HAP-1 (cell line): ENCODE data around the gene PLB1.

Experiments
- DNase-seq, 2 experiments: peaks; one replicate each; pipeline ENCODE4 v3.0.0-alpha.2; 2016 to 2020; ENCODE audit warnings: low spot score in 2 of 2
- H3K27me3 ChIP-seq: fragments of 250-450 bp; sonication (Bioruptor Pico); 2 replicates; pipeline ENCODE4 v1.5.1; 2020; ENCODE audit warnings: low read depth, mild to moderate bottlenecking, moderate library complexity
- H3K36me3 ChIP-seq: fragments of 250-450 bp; sonication (Bioruptor Pico); replicated peaks from 2 replicates; pipeline ENCODE4 v1.5.1; 2020; ENCODE audit warnings: mild to moderate bottlenecking
- H3K4me1 ChIP-seq: fragments of 250-450 bp; sonication (Bioruptor Pico); 2 replicates; pipeline ENCODE4 v1.5.1; 2020; ENCODE audit warnings: mild to moderate bottlenecking
- H3K4me3 ChIP-seq: fragments of 250-450 bp; sonication (Bioruptor Pico); 2 replicates; pipeline ENCODE4 v1.5.1; 2020; ENCODE audit warnings: mild to moderate bottlenecking, moderate library complexity
- H3K9me3 ChIP-seq: fragments of 250-450 bp; sonication (Bioruptor Pico); 2 replicates; pipeline ENCODE4 v1.5.1; 2020; ENCODE audit warnings: mild to moderate bottlenecking, moderate library complexity
- in situ Hi-C: fragments of 300-500 bp; cut with MboI; formaldehyde crosslinking; loops from 3 replicates; pipeline ENCODE4 v1.14.3; 2020; ENCODE audit warnings: low sequenced_read_pairs, inconsistent platforms, mixed read lengths

The PLB1 gene

DNA sequence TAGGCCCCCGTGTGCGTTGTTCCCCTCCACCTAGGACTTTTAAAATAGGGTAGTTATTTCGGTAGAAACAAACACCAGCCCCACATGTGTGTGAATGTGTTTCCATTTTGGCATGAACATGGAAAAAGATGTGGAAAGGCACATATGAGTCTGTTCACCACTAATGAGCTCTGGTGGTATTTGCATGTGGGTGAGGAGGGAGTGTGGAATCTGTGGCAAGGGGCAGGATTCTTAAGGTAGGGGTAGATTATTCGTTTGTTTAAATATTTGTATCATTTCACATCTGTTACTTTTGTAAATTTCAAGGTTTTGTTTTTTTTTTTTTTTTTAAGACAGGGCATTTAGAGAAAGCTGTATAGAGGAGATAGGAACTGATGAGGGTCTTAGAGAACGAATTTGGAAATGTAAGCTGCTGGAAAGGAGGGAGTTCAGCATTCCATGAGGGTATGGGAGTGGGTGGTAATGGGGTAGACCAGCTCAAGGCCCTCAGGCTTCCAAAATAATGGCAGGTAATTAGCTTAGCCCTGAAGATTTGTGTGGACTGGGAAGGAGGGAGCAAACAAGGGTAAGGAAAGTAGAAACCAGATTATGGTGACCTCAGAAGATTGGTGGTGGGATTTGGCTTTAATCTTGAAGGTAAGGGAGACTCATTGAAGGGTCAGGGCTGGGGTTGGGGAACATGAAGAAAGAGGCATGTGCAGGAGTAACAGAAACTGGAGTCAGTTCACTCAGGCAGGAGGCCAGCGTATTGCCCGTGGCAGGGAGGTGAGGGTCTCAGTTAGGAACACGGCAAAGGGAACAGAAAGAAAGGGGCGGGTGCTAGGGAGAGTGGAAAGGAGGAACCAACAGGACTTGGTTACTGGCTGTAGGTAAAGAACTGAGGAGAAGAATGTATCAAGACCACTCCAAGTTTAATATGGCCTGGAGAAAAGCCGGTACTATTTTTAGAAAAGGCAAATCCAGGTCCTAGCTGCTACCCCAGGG is 123.6 kb downstream of the PLB1 start:
- no peak for DNase-seq
- in situ Hi-C loops: no loop called here
- Histone ChIP-seq H3K9me3 (no peaks in the 10 kb centered on the region), H3K4me1 (peaks cover 17% of the 10 kb centered on the region), H3K4me3 (no peak overlapping the region), H3K36me3 (no peaks in the 10 kb centered on the region), H3K27me3 (no peaks in the 10 kb centered on the region)

DNA sequence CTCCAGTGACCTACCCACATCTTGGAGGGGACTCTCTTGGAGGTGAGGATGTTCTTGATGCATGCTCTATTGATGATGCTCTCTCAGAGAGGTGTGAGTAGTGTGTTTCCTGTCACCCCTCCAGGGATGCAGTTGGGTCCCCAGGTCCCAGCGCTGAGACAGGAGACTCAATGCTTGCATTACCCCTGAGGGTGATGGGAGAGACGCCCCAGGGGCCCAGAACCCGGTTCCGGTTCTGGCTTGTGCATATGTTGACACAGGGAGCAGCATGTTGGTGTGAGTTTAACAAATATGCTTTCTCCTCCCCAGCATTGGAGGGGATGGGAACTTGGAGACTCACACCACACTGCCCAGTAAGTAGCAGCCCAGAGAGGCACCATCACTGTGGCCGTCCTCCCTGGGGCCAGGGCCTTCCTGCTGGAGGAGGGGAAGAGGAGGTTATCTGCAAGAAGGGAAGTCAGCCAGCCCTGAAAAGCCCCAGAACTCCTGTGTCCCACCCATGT is 124.5 kb downstream of the PLB1 start:
- in situ Hi-C loops: no loop called here

DNA sequence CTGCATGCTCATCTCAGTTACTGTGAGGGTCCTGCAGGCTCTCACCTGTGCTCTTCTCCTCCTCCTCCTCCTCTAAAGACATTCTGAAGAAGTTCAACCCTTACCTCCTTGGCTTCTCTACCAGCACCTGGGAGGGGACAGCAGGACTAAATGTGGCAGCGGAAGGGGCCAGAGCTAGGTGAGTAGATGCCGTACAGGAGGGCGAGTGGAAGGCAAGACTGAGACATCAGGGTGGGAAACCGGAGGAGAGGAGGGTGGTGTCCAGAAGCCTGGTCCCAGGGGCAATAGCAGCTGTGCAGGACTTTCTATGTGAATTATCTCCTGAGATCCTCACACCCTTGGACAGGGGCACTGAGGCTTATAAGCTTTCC is 124.9 kb downstream of the PLB1 start:
- H3K27me3 ChIP-seq: no peaks in the 10 kb centered on the region
- peaks cover 28% of the 10 kb centered on the region for H3K4me1 ChIP-seq
- H3K4me3 ChIP-seq: no peak overlapping the region
- no peak for DNase-seq
- no peaks in the 10 kb centered on the region for H3K36me3 ChIP-seq
- no peaks in the 10 kb centered on the region for H3K9me3 ChIP-seq
- in situ Hi-C loops: no loop called here

More for the DNA sequence above, 124.5 kb downstream of the PLB1 start:
- H3K4me3 ChIP-seq: no peak overlapping the region
- peaks cover 25% of the 10 kb centered on the region for H3K4me1 ChIP-seq
- no peaks in the 10 kb centered on the region for H3K9me3 ChIP-seq
- no peaks in the 10 kb centered on the region for H3K27me3 ChIP-seq
- H3K36me3 ChIP-seq: no peaks in the 10 kb centered on the region
- no peak for DNase-seq

DNA sequence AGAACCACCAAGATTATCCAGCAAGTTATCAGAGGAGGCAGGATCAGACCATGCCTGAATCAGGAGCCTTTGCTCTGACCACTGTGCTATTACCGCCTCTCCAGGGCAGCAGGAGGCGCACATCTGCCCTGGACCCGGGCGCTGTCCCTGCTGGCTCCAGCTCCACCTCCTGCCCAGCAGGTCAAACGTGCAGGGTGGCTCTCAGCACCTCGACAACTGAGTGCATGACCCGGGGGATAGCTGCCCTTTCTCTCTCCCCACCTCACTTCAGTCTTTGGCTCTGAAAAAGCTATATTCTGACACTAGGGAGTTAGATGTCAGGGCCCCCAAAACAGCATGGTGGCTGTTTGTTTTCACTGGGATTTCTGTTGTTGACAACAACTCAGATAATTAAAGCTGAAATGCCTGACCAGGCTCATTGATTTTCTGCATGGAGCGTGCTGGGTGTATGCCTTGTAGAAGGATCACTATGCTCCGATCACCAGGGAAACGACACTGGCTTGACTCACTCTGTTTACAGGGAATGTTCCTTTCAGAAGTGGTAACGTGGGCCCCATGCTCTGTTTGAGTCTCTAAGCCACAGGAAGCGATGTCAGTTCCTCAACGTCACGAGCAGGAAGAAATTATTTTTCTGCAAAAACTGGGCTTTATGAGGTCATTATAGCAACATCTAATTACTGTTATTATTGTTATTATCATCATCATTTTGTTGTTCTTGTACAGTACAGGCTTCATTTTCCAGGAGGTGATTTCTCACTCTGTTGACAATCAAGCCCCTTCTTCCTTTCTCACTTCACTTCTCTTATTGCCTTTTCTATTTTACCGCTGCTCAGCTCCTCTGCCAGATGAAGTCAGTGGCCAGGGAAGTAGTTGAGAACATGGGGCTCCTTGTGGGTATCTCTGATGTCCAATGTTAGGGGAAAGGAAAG is 125.6 kb downstream of the PLB1 start:
- in situ Hi-C loops: no loop called here
- H3K36me3 ChIP-seq: no peaks in the 10 kb centered on the region
- no peaks in the 10 kb centered on the region for H3K27me3 ChIP-seq
- no peak overlapping the region for H3K4me3 ChIP-seq
- peaks cover 28% of the 10 kb centered on the region for H3K4me1 ChIP-seq
- DNase-seq: no peak
- no peaks in the 10 kb centered on the region for H3K9me3 ChIP-seq

DNA sequence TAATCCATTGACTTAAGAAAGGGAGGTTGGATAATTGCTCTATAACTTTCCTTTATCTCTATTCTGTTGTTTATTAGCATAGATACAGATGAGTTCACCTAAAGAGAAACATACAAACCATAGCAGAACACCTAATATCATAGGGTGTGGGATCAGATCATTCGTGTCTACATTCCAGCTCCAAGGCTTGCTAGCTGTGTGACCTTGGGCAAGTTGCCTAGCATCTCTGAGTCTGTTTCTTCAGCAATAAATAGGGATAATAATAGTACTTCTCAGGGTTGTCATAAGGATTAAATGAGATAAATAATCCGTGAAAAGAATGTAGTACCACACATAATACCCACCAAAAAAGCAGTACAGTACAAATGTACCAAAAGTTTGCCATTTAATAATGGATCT is 126.2 kb downstream of the PLB1 start:
- in situ Hi-C loops: no loop called here
- peaks cover 28% of the 10 kb centered on the region for H3K4me1 ChIP-seq

DNA sequence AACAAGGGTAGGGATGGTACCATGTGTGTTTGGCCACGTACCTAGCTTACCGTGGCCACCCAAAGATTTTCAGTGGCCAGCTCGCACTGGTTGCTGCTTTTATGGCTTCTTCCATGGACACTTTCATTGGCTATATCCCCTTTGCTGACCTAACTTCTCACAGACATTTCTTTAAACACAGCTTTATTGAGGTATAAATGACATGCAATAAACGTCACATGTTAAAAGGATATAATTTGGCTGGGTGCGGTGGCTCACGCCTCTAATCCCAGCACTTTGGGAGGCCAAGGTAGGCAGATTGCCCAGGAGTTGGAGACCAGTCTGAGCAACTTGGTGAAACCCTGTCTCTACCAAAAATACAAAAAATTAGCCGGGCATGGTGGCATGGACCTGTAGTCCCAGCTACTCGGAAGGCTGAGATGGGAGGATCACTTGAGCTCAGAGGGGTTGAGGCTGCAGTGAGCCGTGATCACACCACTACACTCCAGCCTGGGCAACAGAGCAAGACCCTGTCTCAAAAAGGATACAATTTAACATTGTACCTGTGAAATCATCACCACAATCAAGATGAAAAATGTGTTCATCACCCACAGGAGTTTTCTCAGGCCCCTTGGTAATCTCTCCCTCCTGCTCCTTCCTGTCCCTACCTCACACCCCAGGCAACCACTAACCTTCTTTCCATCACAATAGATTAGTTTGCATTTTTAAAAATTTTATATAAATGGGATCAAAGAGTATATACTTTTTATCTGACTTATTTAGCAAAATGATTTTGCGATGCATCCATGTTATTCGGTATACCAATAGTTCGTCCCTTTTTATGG is 127.9 kb downstream of the PLB1 start:
- Histone ChIP-seq H3K9me3 (no peaks in the 10 kb centered on the region), H3K4me1 (peaks cover 22% of the 10 kb centered on the region), H3K36me3 (no peaks in the 10 kb centered on the region), H3K27me3 (no peaks in the 10 kb centered on the region), H3K4me3 (no peak overlapping the region)
- in situ Hi-C loops: no loop called here
- no peak for DNase-seq

More for the DNA sequence above, 126.2 kb downstream of the PLB1 start:
- H3K27me3 ChIP-seq: no peaks in the 10 kb centered on the region
- no peak for DNase-seq
- no peaks in the 10 kb centered on the region for H3K36me3 ChIP-seq
- H3K4me3 ChIP-seq: no peak overlapping the region
- no peaks in the 10 kb centered on the region for H3K9me3 ChIP-seq

DNA sequence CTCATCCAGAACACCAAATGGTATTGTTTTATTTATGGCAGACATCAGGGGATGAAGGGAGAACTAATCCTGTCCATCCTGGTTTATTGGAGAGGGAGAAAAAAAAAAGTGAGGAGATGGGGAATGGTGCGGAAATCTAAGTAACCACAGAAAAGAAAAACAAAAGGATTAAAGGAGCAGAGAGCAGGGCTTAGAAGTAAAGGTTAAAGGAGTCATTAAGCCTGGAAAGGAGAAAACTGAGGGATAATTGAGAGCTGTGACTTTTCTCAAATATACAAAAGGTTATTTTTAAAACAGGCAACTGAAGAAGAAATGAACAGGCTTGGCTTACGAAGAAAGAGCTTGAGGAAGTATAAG is 128.6 kb downstream of the PLB1 start:
- Histone ChIP-seq H3K9me3 (no peaks in the 10 kb centered on the region), H3K4me1 (peaks cover 17% of the 10 kb centered on the region), H3K4me3 (no peak overlapping the region), H3K27me3 (no peaks in the 10 kb centered on the region), H3K36me3 (no peaks in the 10 kb centered on the region)
- in situ Hi-C loops: no loop called here
- peak in 1 of 2 experiments; percentile 65 for DNase-seq

DNA sequence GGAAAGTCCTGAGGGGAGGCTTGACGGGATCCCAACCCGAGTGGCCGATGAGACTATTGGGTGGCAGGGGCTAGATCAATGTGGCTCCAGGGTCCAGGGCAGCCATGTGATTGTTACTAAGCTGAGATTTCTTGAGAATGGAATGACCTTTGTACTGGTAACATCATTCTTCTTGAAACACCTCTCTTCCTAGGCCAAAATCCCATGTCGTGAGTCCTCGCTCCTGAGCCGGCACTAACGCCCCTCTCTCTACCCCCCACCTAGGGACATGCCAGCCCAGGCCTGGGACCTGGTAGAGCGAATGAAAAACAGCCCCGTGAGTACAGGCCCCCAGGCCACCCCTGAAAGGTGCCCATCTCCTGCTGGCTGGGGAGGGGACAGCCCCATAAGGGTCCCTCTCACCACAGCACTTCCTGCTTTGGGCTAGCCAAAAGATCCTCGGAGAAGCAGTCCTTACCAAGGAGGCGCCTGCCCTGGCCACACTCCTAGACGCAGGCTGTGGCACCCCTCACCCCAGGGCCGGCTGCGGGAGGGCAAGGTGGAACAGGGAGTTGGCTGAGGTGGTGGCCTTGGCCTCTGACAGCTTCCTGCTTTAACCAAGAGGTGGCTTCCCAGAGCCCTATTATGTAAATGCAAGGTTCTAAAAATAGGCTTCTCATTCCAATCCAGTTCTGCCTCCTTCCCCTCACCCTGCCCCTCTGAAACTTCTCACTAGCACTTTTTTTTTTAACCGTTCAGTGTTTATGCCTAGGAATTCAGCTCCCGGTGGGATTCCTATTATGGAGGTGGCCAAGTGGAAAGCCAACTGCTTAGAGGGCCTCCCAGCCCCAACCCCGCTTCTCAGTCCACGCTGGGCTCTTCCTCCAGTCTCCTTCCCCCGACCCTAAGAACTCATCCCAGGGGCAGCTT is 129.2 kb downstream of the PLB1 start:
- Histone ChIP-seq H3K36me3 (no peaks in the 10 kb centered on the region), H3K9me3 (no peaks in the 10 kb centered on the region), H3K4me3 (no peak overlapping the region), H3K4me1 (peaks cover 17% of the 10 kb centered on the region), H3K27me3 (no peaks in the 10 kb centered on the region)
- peak; percentile 51 to 58 for DNase-seq
- in situ Hi-C loops: no loop called here

DNA sequence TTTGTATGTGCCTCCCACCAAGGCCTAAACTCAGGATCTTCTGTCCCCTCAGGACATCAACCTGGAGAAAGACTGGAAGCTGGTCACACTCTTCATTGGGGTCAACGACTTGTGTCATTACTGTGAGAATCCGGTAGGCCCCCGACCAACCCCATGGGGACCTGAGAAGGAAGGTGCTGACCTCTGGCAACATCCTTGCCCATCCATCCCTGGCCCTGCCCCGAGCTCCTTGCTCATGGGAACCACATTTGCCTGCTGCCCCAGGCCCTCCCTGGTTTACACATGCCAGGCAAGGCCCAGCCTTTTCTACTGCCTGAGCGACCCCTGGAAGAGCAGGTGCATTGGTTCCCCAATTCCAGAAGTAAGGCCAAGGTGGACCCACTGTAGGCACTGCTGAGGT is 130.5 kb downstream of the PLB1 start:
- Histone ChIP-seq H3K4me1 (peaks cover 17% of the 10 kb centered on the region), H3K9me3 (no peaks in the 10 kb centered on the region), H3K36me3 (no peaks in the 10 kb centered on the region), H3K4me3 (no peak overlapping the region), H3K27me3 (no peaks in the 10 kb centered on the region)
- in situ Hi-C loops: no loop called here
- no peak for DNase-seq

DNA sequence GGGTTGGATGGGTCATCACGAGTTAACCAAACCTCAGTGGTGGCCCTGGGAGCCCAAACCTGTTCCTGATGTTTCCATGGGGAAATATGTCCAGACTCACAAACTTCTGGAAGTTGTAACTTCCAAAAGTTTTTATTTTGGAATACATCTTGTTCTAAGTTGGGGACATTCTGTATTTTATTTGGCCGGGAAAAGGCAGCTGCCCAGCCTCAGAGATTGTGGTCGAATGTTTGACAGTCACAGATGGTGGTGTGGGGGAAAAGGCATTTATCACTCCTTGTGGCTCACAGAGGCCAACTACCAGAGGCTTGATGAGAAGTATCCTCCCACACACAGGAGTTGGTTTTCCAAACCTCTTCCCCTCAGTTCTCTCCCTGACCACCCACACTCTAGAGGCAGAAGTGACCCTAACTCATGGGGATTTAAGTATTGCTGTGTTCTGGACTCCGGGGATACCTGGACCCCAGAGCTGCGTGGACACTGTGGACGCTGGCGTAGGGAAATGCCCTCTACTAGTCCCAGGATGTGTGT is 131.1 kb downstream of the PLB1 start:
- in situ Hi-C loops: no loop called here
- no peaks in the 10 kb centered on the region for H3K27me3 ChIP-seq
- peaks cover 17% of the 10 kb centered on the region for H3K4me1 ChIP-seq

DNA sequence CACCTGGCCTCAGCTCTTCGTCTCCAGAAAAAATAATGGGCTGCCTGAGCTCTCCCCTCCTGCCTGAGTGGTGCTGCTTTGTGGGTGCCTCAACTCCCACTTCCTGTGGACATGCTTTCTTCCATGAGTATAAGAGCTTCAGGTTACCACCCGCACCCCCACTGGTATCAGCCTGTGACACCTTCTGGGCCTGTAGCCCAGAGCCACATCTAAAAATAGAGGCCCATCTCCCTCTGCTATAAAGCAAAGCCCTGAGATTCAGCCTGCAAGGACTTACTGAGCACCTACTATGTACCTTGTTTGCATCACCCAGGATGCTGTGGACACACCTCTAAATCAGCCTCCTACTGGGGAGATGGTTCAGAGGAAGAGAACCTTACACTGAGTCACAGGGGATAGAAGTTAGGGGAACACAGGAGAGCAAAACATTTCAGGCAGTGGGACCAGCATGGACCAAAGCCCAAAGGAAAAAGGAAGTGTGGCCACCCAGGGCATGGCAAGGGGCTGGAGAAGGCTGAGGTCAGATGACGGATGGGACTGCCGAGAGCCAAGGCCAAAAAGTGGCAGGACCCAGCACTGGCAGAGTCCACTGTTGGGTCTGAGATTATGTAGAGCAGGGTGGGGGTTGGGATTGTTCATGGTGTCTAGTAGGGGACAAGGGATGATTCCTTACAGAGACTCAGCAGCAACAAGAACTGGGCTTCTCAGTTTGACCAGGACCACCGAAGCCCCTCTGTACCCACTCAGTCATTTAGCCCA is 132.0 kb downstream of the PLB1 start:
- Histone ChIP-seq H3K27me3 (no peaks in the 10 kb centered on the region), H3K4me1 (peaks cover 17% of the 10 kb centered on the region), H3K9me3 (no peaks in the 10 kb centered on the region), H3K36me3 (no peaks in the 10 kb centered on the region), H3K4me3 (no peak overlapping the region)
- no peak for DNase-seq
- in situ Hi-C loops: no loop called here

More for the DNA sequence above, 131.1 kb downstream of the PLB1 start:
- no peaks in the 10 kb centered on the region for H3K9me3 ChIP-seq
- H3K4me3 ChIP-seq: no peak overlapping the region
- no peaks in the 10 kb centered on the region for H3K36me3 ChIP-seq
- no peak for DNase-seq

DNA sequence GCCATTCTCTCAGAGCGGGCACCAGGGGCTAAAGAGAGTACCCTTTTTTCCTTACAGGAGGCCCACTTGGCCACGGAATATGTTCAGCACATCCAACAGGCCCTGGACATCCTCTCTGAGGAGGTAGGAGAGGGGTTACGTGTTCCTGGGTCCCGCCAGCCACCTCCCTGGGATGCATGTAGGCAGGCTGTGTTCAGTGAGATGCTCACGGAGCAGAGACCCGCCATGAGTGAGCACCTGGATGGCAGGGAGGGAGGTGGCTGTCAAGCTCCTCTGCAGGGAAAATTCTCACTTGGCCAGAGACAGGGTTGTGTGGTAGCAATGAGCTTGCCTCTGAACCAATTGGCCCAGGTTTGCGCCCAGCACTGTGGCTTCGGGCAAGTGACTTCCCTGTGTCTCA is 132.6 kb downstream of the PLB1 start:
- DNase-seq: no peak
- Histone ChIP-seq H3K27me3 (no peaks in the 10 kb centered on the region), H3K36me3 (no peaks in the 10 kb centered on the region), H3K4me3 (no peak overlapping the region), H3K4me1 (peaks cover 17% of the 10 kb centered on the region), H3K9me3 (no peaks in the 10 kb centered on the region)
- in situ Hi-C loops: no loop called here
